ENCODE data around the gene RSBN1L.
A peak's percentile ranks its signal among the peaks of the same experiment; 100 is the strongest.

GRCh38 chr7:77696057-77696642 is at the start of gene RSBN1L:
- TF ChIP-seq, protein P1, sequence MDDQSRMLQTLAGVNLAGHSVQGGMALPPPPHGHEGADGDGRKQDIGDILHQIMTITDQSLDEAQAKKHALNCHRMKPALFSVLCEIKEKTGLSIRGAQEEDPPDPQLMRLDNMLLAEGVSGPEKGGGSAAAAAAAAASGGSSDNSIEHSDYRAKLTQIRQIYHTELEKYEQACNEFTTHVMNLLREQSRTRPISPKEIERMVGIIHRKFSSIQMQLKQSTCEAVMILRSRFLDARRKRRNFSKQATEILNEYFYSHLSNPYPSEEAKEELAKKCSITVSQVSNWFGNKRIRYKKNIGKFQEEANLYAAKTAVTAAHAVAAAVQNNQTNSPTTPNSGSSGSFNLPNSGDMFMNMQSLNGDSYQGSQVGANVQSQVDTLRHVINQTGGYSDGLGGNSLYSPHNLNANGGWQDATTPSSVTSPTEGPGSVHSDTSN (IDR thresholded peaks at IDR 0.05), result peak; percentile 98
- no peak for TF ChIP-seq CTCF (IDR thresholded peaks at IDR 0.05)
- no peak for TF ChIP-seq NPAS2 (CRISPR knock-in tag; IDR thresholded peaks at IDR 0.05; ENCODE audit: borderline replicate concordance)
- TF ChIP-seq CBX8 (IDR thresholded peaks at IDR 0.05), result no peak
- TF ChIP-seq MAX (IDR thresholded peaks at IDR 0.05), result no peak; the same call in 1 of the 2 replicates
- TF ChIP-seq POLR2A (IDR thresholded peaks at IDR 0.05; ENCODE audit: low read length), result peak; percentile 62
